Fibroblast of skin of abdomen (primary cell): ENCODE measurements around the gene WIF1.

Experiments
- DNase-seq: peaks from one replicate; pipeline ENCODE4 v3.0.0-alpha.2; 2013

Gene WIF1

DNA sequence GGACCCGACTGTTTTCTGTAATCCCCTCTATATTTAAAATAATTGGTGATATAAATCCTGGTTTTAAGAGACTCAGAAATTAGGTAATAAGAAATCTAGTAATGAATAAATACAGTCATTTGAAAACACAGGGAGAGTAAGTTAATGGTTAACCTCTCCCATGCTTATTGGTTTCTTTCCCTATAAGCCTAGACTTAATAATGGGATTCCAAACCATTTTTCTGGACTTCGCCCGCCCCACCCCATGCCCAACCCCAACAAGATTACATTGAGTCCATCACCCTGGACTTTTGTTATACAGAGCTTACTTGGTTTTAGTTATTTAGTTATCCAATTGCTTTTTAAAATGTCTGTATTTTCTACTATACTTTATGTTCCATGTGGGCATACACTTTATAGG, 98.7 kb downstream of the WIF1 start:
- no peak for DNase-seq

DNA sequence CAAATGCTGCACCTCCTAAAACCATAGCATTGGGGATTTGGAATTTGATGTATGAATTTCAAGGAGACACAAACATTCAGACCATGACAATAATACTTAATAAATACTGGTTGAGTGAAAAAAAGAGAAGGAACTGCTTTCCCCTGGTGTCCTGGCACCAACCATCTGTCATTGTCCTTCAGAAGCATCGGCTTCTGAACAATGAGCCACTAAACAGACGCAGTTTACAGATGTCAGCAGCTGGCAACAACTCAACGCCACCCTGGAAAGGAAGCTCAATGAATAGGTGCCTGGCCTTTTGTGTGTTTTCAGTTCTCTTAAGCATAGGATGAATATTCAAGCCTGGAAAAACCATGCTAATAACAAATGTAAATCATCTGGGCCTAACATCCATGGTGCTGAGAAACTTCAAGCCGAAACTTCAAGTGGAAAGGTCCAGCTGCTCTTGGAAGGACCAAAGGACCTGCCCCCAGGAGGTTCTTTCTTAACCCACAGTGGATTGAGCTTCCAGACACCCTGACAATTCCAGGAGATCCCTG, 101.3 kb downstream of the WIF1 start:
- DNase-seq = no peak

DNA sequence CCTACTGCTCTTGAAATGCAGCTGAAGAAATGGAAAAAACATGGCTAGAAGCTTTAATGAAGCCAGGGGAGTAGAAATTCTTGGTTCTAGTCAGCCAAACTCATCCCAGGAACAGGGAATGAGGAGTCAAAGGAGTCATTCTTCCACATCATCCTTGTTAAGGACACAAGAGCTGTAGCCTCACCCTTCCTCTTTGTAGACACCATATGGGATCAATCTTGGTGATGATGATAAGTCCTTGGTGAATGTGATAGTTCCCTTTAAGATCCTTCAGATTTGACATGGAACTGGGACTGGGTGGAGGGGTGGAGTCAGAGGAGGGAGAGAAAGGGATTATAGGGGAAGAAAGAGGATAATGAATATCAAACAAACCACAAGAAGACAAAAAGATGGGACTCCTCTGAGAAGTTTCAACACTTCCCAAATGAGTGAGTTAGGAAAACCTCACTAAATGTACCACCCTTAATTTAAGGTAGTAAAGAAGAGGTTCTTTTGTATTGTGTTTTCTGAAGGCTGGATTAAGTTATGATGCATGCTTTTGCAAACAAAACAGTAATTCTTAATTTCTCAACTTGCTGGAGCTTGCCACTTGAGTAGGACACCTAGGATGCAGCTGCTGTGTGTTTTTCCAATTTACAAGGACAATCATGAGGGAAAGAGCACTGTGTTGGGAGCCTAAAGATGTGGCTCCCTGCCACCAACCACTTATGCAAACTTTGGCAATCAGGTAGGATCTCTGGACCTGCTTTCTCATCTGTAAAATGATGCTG, 104.0 kb downstream of the WIF1 start:
- DNase-seq = no peak

DNA sequence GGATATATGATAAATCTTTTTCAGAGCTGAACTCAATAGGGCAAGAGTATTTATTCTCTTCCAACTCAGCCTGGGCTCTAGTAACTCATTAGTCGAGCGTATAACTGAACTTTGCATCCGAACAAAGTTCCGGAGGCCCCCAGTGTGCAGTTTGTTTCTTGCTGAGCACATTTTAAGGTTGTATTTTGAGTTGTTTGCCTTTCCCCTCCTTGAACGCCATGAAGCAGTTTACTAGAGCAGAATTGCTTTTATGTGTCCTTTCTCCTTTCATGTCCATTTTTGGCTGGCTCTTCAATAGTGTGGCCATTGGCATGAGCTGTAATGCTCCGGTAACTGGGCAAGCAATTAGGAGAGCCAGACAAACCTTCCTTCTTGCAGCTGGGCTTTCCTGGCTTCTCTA, 105.3 kb downstream of the WIF1 start:
- no peak for DNase-seq

DNA sequence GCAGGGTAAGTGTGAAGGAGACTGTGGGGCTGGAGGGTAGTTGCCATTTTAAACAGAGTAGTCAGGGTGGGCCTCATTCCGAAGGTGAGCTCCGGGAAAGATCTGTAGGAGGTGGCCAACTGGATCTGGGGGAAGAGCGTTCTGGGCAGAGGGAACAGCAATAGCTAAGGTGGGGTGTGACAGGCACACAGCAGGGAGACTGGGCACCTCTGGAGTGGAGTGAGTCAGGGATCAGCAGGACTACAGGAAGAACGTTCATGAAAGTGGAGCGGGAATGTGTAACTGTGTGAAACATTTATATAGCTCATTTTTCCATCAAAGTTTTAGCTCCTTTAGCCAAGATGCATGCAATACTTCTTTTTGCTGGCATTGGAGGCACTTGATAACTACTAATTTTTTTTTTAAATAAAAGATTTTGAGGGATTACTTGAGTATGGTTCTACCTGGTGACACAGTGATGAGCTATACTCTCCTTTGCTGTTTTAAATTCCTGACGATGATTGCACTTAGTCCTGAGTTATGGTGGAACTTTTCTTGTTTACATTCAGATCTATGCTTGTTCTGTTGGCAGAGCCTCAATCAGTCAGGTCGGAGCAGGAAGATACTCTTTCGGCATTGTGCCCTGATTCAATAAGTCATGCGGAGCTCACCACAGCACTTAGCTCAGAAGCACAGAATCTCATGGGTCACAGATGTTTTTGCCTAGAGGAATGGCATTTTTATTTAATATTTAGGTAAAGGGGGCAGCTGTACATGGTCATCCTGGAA, 106.4 kb downstream of the WIF1 start:
- DNase-seq = no peak

DNA sequence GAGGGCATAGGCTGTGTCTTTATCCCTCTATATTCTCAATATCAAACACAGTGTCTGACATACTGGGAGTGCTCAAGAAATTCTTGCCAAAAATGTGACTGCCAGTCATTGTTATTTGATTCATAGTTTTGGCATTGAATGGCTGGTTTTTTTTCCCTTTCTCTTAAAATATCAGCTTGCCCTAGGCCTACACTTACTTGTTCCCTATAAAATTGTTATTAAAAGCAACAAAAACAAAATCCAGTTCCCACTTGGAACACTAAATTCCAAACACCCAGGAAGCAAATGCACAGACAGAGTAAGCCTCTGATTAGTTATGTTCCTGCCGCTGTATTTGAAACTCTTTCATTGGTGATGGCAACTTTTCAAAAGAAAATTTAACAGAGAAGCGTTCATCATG, 110.7 kb downstream of the WIF1 start:
- DNase-seq = no peak

DNA sequence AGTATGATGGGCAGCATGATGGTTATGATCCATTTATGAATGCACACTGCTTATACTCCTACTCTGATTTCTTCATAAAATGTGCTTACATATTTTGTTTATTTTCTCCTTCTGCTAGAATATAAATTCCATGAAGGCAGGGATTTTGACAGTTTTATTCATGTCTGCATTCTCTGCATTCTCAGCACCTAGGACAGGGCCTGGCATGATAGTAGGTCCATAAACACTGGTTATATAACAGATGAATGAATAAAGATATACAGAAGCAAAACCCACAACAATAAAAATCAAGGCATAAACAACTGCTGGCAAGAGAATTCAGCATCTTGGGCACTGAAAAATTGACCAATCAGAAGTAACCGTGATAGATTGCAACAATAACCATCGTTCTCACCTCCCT, 115.4 kb downstream of the WIF1 start:
- no peak for DNase-seq

DNA sequence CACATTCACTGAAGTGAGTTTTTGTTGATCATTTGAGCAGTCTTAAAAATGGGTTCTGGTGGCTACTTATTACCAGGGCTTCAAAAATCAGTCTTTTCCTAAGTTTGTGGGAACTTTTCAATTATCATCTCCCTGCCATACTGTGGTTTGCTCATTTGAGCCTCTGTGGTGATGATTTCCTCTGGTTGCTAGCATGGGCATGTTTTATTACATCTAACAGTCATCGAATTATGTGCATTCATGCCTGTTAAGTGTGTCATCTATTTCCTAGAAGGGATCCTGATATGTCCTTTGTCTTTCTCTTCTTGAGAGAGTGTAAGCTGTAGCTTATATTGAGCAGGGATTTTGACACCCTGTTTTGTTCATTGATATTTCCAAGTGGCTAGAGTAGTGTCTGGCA, 116.8 kb downstream of the WIF1 start:
- DNase-seq = peak; percentile 38
